Breast epithelium (tissue), 3 donors: ENCODE measurements around the gene LURAP1L.

Experiments used
- CTCF ChIP-seq, 3 donors: fragments of 450-650 bp; IDR thresholded peaks; one replicate each; pipeline ENCODE4 v1.5.1; 2016 to 2017; ENCODE audit warnings: antibody characterized with exemption in 3 of 3, mild to moderate bottlenecking in 3 of 3, moderate library complexity in 3 of 3
- POLR2A ChIP-seq: fragments of 450-650 bp; IDR thresholded peaks from one replicate; pipeline ENCODE4 v1.6.1; 2016; ENCODE audit warnings: antibody characterized with exemption, mild to moderate bottlenecking, moderate library complexity
- POLR2AphosphoS5 ChIP-seq, 3 donors: sonication (generic); formaldehyde crosslinking; IDR thresholded peaks; one replicate each; pipeline ENCODE4 v1.6.1; 2017; ENCODE audit warnings: antibody characterized with exemption in 3 of 3

- TF ChIP-seq POLR2AphosphoS5 (IDR thresholded peaks at IDR 0.05) (no peak), CTCF (IDR thresholded peaks at IDR 0.05) (no peak), POLR2A (no peak)
Measured at GRCh38 chr9:12781226-12781733, 6.5 kb downstream of the LURAP1L start.
